ENCODE measurements around the gene MAZ. TPM values are rescaled to one million over a fixed set of nuclear protein-coding genes. Genes with fewer than 3 reads are reported as not detected.
A peak's percentile ranks its signal among the peaks of the same experiment; 100 is the strongest.

Gene MAZ
- total RNA-seq, 1 donor from 2014 or later: 247 TPM

DNA sequence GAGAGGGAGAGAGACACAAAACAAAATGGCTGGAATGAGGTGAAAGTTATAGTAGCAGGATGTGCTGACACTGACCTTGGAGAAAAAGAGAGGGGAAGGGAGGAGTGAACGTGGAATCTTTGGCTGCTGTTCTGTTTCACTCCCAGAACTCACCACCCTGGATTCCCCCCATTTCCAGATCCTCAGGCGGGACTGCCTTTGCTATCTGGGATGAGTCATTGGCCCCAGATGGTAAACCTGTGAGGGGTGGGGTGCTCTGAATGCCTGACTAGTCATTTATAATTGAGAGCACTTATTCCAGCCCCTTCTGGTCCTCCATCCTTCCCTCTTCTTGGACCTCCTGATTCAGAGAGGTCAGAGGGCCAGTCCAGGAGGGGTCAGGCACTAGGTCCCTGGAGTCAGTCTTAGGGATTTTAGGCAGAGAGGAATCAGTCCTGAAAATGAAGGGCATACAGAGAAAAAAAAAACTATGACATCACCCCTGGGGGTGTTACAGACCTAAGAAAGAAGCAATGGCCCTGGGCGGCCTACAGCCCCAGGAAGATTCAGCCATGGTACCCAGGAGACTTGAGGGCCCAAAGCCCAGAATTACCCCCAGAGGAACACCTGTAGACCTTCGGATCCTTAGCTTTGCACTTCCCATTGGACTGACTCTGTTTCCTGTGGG lies 30.5 kb upstream of the MAZ start:
- H3K4me3 ChIP-seq (ENCODE audit: insufficient read depth, low read depth, low read length): no peak overlapping the region
- DNase-seq (ENCODE audit: low read depth): peak; percentile 45
- no peaks in the 10 kb centered on the region for H3K9me3 ChIP-seq (ENCODE audit: insufficient read depth, low read depth, low read length)
- H3K27ac ChIP-seq (ENCODE audit: low read depth, low read length): no peak overlapping the region
- peaks cover 9% of the 10 kb centered on the region for H3K27me3 ChIP-seq (ENCODE audit: insufficient read depth, low read length)
- no peaks in the 10 kb centered on the region for H3K79me2 ChIP-seq (ENCODE audit: insufficient read depth, low read length)
- peak overlapping the region; percentile 52 for H2AFZ ChIP-seq (ENCODE audit: low read depth, low read length)
- Mint-ChIP-seq H3K27me3 (ENCODE audit: low read depth, unreplicated experiment) (peaks cover 41% of the 10 kb centered on the region), H3K4me3 (ENCODE audit: unreplicated experiment) (no peak overlapping the region), H3K4me1 (ENCODE audit: low read depth, unreplicated experiment) (no peaks in the 10 kb centered on the region), H3K9me3 (ENCODE audit: unreplicated experiment) (peaks cover 2% of the 10 kb centered on the region), H3K36me3 (ENCODE audit: low read depth, unreplicated experiment) (no peaks in the 10 kb centered on the region), H3K27ac (ENCODE audit: unreplicated experiment) (no peak overlapping the region)
- no peak overlapping the region for H3K9ac ChIP-seq (ENCODE audit: low read length)
- TF ChIP-seq, protein P1, sequence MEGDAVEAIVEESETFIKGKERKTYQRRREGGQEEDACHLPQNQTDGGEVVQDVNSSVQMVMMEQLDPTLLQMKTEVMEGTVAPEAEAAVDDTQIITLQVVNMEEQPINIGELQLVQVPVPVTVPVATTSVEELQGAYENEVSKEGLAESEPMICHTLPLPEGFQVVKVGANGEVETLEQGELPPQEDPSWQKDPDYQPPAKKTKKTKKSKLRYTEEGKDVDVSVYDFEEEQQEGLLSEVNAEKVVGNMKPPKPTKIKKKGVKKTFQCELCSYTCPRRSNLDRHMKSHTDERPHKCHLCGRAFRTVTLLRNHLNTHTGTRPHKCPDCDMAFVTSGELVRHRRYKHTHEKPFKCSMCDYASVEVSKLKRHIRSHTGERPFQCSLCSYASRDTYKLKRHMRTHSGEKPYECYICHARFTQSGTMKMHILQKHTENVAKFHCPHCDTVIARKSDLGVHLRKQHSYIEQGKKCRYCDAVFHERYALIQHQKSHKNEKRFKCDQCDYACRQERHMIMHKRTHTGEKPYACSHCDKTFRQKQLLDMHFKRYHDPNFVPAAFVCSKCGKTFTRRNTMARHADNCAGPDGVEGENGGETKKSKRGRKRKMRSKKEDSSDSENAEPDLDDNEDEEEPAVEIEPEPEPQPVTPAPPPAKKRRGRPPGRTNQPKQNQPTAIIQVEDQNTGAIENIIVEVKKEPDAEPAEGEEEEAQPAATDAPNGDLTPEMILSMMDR (IDR thresholded peaks at IDR 0.05; ENCODE audit: insufficient read depth, low read depth, low read length): no peak
- TF ChIP-seq EZH2 (IDR thresholded peaks at IDR 0.05; ENCODE audit: insufficient read depth, low read length): no peak
- H4K20me1 ChIP-seq (ENCODE audit: insufficient read depth, low read length): no peaks in the 10 kb centered on the region
- FAIRE-seq: no peak
- no peaks in the 10 kb centered on the region for H3K36me3 ChIP-seq (ENCODE audit: insufficient read depth, low read length)
- no peak overlapping the region for H3K4me2 ChIP-seq (ENCODE audit: low read length)
- H3K4me1 ChIP-seq (ENCODE audit: insufficient read depth, low read length): peaks cover 5% of the 10 kb centered on the region

DNA sequence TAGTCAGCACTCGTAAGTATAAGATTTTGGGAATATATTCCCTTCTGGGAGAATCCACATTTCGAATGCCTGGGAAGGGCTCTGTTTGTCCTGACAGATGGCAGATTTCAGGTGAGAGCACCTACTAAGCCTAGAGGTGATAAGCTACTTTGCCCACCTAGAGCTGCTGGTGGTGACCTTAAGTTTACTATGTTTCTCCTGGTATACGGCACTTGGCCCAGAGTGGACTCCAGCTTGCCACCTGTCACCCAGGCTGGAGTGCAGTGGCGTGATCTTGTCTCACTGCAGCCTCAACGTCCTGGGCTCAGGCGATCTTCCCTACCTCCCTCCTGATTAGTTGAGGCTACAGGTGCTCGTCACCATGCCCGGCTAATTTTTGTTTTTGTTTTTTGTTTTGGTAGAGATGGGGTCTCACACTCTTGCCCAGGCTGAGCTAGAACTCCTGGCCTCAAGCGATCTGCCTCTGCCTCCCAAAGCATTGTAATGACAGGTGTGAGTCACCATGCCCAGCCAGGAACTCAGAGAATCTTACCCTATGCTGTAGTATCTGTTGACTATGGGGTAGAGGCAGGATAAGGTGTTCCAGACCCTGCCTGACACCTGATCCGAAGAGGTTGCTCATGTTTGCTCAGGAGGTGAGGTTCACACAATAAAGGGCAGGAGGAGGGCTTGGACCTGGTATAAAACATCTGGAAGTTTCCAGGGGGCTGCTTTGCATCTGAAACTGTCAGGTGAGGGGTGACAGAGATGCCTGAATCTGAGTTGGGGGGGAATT lies 28.6 kb upstream of the MAZ start, which contains the start of gene ZG16:
Gene ZG16, plus strand, starts transcription at position 681 of the 775 bp plus-strand sequence. CDS start 1,011 bp downstream, outside the sequence.
- no peak within 1 kb of the TSS for H3K4me3 Mint-ChIP-seq (ENCODE audit: unreplicated experiment)
- Histone ChIP-seq H3K79me2 (ENCODE audit: insufficient read depth, low read length) (no peaks in the 10 kb centered on the region), H3K9ac (ENCODE audit: low read length) (no peak within 1 kb of the TSS), H3K4me2 (ENCODE audit: low read length) (no peak within 1 kb of the TSS), H2AFZ (ENCODE audit: low read depth, low read length) (no peak within 1 kb of the TSS), H4K20me1 (ENCODE audit: insufficient read depth, low read length) (no peaks in the 10 kb centered on the region), H3K27me3 (ENCODE audit: insufficient read depth, low read length) (peaks cover 21% of the 10 kb centered on the region), H3K4me3 (ENCODE audit: insufficient read depth, low read depth, low read length) (no peak within 1 kb of the TSS), H3K9me3 (ENCODE audit: insufficient read depth, low read depth, low read length) (no peaks in the 10 kb centered on the region), H3K36me3 (ENCODE audit: insufficient read depth, low read length) (no peaks in the 10 kb centered on the region), H3K27ac (ENCODE audit: low read depth, low read length) (no peak within 1 kb of the TSS), H3K4me1 (ENCODE audit: insufficient read depth, low read length) (peaks cover 5% of the 10 kb centered on the region)
- FAIRE-seq (no peak), DNase-seq (ENCODE audit: low read depth) (no peak)
- no peaks in the 10 kb centered on the region for H3K4me1 Mint-ChIP-seq (ENCODE audit: low read depth, unreplicated experiment)
- TF ChIP-seq, protein P1 (IDR thresholded peaks at IDR 0.05; ENCODE audit: insufficient read depth, low read depth, low read length): no peak
- TF ChIP-seq EZH2 (IDR thresholded peaks at IDR 0.05; ENCODE audit: insufficient read depth, low read length): no peak
- peaks cover 4% of the 10 kb centered on the region for H3K9me3 Mint-ChIP-seq (ENCODE audit: unreplicated experiment)
- no peak within 1 kb of the TSS for H3K27ac Mint-ChIP-seq (ENCODE audit: unreplicated experiment)
- H3K36me3 Mint-ChIP-seq (ENCODE audit: low read depth, unreplicated experiment): no peaks in the 10 kb centered on the region
- H3K27me3 Mint-ChIP-seq (ENCODE audit: low read depth, unreplicated experiment): peaks cover 44% of the 10 kb centered on the region

Data from astrocyte (in vitro differentiated cells and primary cell).